Activated T-cell treated with anti-CD3 and anti-CD28 coated beads, Interleukin-2, amount 50 U/mL, for 72 hours (primary cell): ENCODE results near the gene RPH3AL. TPM values are rescaled to one million over a fixed set of nuclear protein-coding genes. Genes with fewer than 3 reads are reported as not detected.
"Not testable (repeated sequence)": the region's sequence is repeated elsewhere in the genome, so short reads cannot be mapped to it uniquely, and the experiment has no call there.

Source experiments
- ATAC-seq, 2 donors: fragments of 150-1000 bp; cut with Tn5 transposase; replicated peaks in 1 of 2; 2 replicates each; pipeline ENCODE4 v1.10.0; 2021; ENCODE audit warnings: moderate library complexity in 2 of 2, mild to moderate bottlenecking in 1 of 2
- DNase-seq, 2 donors: peaks; one replicate each; pipeline ENCODE4 v3.0.0; 2021 to 2022; ENCODE audit warnings: mixed read lengths in 1 of 2
- H3K27ac Mint-ChIP-seq: one replicate; pipeline ENCODE4 v1.8.0; 2022; ENCODE audit warnings: mild to moderate bottlenecking, moderate library complexity, mixed read lengths
- H3K27me3 Mint-ChIP-seq: one replicate; pipeline ENCODE4 v1.8.0; 2022; ENCODE audit warnings: low read depth, mixed read lengths
- H3K36me3 Mint-ChIP-seq, 2 donors: one replicate each; pipeline ENCODE4 v1.8.0; 2022; ENCODE audit warnings: mixed read lengths in 2 of 2, mild to moderate bottlenecking in 1 of 2; ENCODE audit not compliant: insufficient read depth in 2 of 2
- H3K4me1 Mint-ChIP-seq: one replicate; pipeline ENCODE4 v1.8.0; 2022; ENCODE audit warnings: low read depth, mixed read lengths
- H3K4me3 Mint-ChIP-seq, 2 donors: one replicate each; pipeline ENCODE4 v1.8.0; 2022; ENCODE audit warnings: mild to moderate bottlenecking in 2 of 2, mixed read lengths in 2 of 2, moderate library complexity in 2 of 2
- H3K9me3 Mint-ChIP-seq, 2 donors: one replicate each; pipeline ENCODE4 v1.8.0; 2022; ENCODE audit warnings: mixed read lengths in 2 of 2
- total RNA-seq, 2 donors: library from RNA; stranded (reverse); gene quantifications; one replicate each; pipeline ENCODE4 v1.2.3, GENCODE V29; 2022

Gene RPH3AL
- total RNA-seq, 2 donors from 2014 or later: 3.5 to 7.2 TPM

DNA sequence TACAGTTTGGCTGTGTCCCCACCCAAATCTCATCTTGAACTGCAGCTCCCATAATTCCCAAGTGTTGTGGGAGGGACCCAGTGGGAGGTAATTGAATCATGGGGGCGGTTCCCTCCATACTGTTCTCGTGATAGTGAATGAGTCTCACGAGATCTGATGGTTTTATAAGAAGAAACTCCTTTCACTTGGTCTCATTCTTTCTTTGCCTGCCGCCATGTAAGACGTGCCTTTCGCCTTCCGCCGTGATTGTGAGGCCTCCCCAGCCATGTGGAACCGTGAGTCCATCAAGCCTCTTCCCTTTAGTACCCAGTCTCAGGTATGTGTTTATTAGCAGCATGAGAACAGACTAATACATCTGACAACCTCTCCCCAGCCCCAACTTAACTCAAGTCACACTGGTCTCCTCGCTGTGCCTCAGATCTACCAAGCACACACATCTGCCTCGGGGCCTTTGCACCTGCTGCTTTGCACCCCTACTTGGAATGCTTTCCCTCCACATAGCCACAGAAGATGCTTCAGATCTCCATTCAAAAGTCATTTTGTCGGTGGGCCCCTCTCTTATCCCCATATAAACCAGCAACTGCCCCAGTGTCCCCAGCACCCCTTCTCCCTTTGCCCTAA is 74.4 kb downstream of the RPH3AL start:
- H3K4me3 Mint-ChIP-seq: no peak overlapping the region

DNA sequence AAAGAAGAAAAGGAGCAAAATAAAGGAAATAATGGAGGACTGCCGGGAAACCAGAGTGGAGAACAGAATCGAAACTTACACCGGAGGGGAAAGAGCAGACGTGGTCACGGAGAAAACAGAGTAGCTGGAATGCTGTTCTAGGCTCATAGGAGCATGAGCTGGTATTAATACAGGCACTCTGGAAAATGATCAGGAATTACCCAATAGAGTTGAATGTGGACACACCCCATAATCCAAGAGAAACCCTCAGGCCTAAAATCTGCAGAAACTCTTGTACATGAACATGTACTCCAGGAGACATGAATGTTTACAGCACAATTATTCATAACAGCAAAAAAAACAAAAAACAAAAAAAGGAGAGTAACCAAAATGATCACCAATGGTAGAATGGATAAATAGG is 77.7 kb downstream of the RPH3AL start:
- no peak overlapping the region for H3K4me3 Mint-ChIP-seq
- no peaks in the 10 kb centered on the region for H3K36me3 Mint-ChIP-seq
- H3K4me1 Mint-ChIP-seq: no peaks in the 10 kb centered on the region
- no peaks in the 10 kb centered on the region for H3K27me3 Mint-ChIP-seq
- ATAC-seq (no peak), DNase-seq (no peak)
- no peak overlapping the region for H3K27ac Mint-ChIP-seq
- H3K9me3 Mint-ChIP-seq: no peaks in the 10 kb centered on the region

More for the DNA sequence above, 74.4 kb downstream of the RPH3AL start:
- Mint-ChIP-seq H3K36me3 (no peaks in the 10 kb centered on the region), H3K9me3 (no peaks in the 10 kb centered on the region), H3K4me1 (no peaks in the 10 kb centered on the region), H3K27me3 (no peaks in the 10 kb centered on the region), H3K27ac (no peak overlapping the region)
- DNase-seq (no peak), ATAC-seq (no peak)

DNA sequence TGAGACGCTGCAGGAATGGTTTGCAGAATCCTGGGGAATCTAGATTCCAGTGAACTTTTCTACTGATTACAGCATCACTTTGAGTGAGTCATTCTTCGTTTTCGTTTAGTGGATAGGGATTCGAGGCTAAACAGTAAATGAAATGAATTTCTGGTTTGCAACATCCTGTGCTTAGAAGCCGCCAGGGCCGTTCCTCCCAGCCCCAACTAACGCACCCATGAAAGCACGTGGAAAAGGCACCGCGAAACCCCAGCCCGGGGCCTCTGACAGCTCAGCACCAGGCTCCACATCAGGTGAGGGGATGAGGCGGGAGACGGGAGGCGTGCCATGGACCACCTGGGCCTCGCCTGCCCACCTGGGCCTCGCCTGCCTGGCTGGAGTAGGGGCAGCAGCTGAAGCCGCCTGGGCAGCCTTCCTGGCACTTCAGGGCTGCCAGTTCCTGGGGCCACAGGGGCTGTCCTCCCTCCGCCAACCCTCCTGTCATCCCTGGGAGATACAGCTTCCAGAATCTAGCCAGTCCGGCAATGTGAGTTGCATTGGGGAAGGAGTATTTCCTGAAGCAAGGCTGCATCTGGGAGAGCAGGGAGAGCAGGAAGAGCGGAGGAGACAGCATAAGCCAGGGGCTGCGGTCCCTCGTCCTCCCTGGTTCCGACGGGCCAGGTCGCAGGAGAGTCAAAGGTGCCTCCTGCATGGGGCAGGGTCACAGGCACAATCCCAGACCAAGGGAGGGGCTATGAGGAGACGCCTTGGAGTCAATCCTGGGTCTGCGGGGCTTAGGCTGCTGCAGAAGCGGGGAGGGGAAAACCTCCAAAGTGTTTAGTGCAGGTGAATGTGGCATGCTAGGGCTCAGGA is 78.4 kb downstream of the RPH3AL start:
- no peaks in the 10 kb centered on the region for H3K9me3 Mint-ChIP-seq
- H3K27ac Mint-ChIP-seq: no peak overlapping the region
- H3K4me1 Mint-ChIP-seq: no peaks in the 10 kb centered on the region
- H3K4me3 Mint-ChIP-seq: no peak overlapping the region
- no peak for DNase-seq
- no peak for ATAC-seq
- no peaks in the 10 kb centered on the region for H3K27me3 Mint-ChIP-seq
- H3K36me3 Mint-ChIP-seq: no peaks in the 10 kb centered on the region

DNA sequence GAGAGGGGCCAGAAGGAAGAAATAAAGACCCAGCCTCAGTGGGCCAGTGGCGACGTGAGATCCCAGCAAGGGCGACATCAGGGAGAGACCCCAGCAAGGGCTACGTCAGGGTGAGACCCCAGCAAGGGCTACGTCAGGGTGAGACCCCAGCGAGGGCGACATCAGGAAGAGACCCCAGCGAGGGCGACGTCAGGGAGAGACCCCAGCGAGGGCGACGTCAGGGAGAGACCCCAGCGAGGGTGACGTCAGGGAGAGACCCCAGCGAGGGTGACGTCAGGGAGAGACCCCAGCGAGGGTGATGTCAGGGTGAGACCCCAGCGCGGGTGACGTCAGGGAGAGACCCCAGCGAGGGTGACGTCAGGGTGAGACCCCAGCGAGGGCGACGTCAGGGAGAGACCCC is 79.8 kb downstream of the RPH3AL start:
- not testable (repeated sequence) for H3K4me1 Mint-ChIP-seq, ATAC-seq, H3K4me3 Mint-ChIP-seq, H3K27me3 Mint-ChIP-seq, H3K9me3 Mint-ChIP-seq, DNase-seq, H3K36me3 Mint-ChIP-seq, H3K27ac Mint-ChIP-seq

DNA sequence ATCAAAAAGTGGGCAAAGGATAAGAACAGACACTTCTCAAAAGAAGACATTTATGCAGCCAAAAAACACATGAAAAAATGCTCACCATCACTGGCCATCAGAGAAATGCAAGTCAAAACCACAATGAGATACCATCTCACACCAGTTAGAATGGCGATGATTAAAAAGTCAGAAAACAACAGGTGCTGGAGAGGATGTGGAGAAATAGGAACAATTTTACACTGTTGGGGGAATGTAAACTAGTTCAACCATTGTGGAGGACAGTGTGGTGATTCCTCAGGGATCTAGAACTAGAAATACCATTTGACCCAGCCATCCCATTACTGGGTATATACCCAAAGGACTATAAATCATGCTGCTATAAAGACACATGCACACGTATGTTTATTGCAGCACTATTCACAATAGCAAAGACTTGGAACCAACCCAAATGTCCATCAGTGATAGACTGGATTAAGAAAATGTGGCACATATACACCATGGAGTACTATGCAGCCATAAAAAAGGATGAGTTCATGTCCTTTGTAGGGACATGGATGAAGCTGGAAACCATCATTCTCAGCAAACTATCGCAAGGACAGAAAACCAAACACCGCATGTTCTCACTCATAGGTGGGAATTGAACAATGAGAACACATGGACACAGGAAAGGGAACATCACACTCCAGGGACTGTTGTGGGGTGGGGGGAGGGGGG is 80.5 kb downstream of the RPH3AL start:
- H3K4me3 Mint-ChIP-seq, H3K36me3 Mint-ChIP-seq, DNase-seq, H3K9me3 Mint-ChIP-seq, ATAC-seq, H3K4me1 Mint-ChIP-seq, H3K27ac Mint-ChIP-seq, H3K27me3 Mint-ChIP-seq: not testable (repeated sequence)

DNA sequence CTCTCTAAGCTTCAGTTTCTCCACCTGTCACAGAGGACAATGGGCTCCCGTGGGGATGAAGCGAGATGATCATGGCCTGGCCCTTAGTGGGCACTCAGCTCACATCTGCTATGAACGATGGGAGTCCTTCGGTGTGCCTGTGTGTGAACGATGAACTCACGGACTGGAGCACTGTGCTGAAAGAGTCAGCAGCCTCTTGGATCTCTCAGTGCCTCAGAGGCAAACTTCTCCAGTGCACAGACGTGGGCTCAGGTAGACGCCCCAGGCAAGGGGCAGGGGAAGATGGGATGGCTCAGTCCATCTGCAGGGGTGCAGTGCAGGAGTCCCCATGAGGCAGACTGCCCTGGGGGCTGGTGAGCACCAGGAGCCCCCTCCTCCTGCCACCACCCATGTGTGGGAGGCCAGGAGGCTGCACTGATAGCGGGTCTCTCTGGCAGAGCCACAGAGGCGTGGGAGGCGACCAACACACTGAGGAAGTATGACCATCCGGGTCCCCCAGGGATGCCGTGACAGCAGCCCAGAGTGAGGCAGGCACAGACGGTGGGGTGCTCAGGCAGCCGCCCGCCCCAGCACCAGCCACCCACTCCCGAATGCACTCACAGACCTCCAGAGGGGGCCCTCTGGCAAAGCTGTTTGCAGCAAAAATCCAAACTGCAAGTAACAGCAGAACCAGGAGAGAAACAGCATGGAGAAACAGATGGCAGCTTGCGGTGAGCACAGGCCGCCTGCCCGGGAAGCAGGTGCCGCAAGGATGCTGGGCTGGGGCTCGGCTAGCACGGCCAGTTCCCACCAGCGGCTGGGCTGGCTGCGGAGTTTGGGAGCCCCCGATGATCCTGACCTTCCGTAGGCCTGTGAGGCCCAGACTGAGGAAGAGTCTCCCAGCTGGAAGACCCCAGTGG is 82.7 kb downstream of the RPH3AL start:
- Mint-ChIP-seq H3K27ac (no peak overlapping the region), H3K27me3 (peaks cover 5% of the 10 kb centered on the region), H3K36me3 (no peaks in the 10 kb centered on the region), H3K4me3 (no peak overlapping the region), H3K9me3 (no peaks in the 10 kb centered on the region), H3K4me1 (no peaks in the 10 kb centered on the region)
- no peak for DNase-seq
- no peak for ATAC-seq

DNA sequence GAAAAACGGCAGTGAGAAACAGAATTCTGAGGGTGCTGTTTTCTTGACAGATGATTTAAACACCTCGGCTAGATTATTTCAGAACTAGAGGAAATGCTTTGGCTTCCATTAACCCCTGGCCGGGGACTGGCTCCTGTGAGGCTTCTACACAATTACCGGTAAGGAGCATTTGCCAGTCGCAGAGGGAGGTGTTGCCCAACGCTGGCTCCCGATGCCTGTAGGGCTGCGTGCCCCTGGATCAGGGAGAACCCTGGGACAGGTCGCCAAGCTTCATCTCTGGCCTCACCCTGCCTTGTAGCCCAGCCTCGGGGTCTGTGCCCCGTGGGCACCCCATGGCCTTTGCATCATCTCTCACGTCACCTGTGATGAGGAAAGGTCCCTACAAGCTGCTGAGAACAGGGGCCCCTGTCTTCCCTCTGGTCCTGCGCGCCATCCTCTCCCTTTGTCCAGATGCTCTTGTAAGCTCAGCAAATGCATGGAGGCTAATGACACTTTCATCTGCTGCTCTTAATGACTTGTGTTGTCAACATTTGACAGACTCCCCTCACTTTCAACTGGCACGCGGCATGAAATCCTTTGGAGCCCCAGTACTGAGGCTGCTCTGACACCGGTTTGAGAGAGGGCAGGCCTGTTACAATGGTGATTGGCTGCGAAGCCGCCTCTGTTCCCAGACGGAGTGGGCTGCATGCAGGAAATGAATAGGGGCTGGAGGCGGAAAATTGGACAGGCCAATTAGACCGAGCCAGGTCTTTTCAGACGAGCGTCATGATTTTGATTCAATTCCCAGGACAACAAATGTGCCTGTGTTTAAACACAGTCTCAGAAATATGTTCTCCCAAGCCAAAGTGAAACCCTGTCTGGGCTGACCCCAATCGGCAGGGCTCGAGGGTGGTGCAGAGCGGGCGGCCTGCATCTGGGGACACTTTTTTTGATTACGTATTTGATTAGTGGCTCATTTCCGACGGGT is 85.6 kb downstream of the RPH3AL start:
- Mint-ChIP-seq H3K9me3 (no peaks in the 10 kb centered on the region), H3K4me3 (no peak overlapping the region), H3K27ac (no peak overlapping the region), H3K27me3 (peaks cover 5% of the 10 kb centered on the region), H3K36me3 (peaks cover 0 to 1% of the 10 kb centered on the region in 2 donors), H3K4me1 (no peaks in the 10 kb centered on the region)
- DNase-seq (no peak), ATAC-seq (no peak)

DNA sequence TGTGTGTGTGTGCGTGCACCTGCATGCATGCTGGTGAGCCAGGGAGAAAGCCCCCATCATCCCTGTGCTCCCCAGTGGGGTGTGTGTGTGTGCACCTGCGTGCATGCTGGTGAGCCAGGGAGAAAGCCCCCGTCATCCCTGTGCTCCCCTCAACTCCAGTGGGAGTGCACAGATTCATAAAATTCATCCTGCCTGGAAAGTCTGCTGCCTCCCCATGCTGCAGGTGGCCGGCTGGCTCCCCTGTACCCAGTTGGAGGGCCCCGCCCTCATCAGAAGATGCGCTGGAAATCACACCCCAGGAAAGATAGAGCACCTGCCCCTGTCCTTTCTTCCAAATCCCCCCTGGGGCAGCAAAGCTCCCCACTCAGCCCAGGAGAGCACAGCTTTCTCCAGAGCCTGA is 86.4 kb downstream of the RPH3AL start:
- H3K36me3 Mint-ChIP-seq: peaks cover 0 to 1% of the 10 kb centered on the region in 2 donors

DNA sequence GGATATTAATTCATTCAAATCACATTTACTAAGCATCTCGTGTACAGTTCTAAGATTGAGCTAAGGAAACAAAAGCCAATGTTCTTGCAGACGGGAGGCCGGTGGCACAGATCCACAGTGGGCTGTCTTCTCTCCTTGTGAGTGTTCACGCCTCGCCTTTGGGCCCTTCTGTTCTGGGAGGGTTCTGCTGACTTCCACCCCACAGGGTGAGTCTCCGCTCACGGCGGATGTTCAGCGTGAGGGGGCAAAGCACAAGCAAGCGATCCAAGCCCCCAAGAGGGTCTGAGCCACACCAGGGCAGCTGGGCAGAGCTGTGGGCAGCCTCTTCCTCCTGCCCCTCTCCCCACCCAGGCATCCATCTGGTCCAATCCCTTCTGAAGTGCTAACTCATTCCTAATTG is 86.9 kb downstream of the RPH3AL start:
- no peak overlapping the region for H3K4me3 Mint-ChIP-seq
- no peak for ATAC-seq
- H3K4me1 Mint-ChIP-seq: no peaks in the 10 kb centered on the region
- no peak overlapping the region for H3K27ac Mint-ChIP-seq
- DNase-seq: no peak
- peaks cover 0 to 1% of the 10 kb centered on the region in 2 donors for H3K36me3 Mint-ChIP-seq
- H3K27me3 Mint-ChIP-seq: peaks cover 8% of the 10 kb centered on the region
- no peaks in the 10 kb centered on the region for H3K9me3 Mint-ChIP-seq

More for the DNA sequence above, 86.4 kb downstream of the RPH3AL start:
- H3K9me3 Mint-ChIP-seq: no peaks in the 10 kb centered on the region
- H3K4me3 Mint-ChIP-seq: no peak overlapping the region
- no peak for DNase-seq
- H3K27ac Mint-ChIP-seq: no peak overlapping the region
- no peak for ATAC-seq
- H3K4me1 Mint-ChIP-seq: no peaks in the 10 kb centered on the region
- peaks cover 5% of the 10 kb centered on the region for H3K27me3 Mint-ChIP-seq

DNA sequence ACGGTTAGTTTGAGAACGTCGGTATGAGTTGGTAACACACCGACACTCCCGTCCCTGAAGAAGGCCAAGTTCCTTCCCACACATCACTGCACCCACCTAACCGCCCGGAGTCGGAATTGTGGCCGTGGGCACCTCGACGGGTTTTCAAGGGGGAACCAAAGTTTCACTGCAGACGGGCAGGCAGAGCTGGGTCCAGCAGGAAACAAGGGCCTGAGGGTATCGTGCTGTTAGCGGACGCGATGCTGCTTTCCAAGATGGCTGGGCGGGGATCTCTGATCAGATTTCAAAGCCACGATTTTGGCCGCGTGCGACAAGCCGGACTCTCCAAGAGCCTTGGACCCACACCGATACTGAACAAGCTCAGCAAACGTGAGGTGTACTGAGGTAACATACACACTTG is 88.8 kb downstream of the RPH3AL start:
- Mint-ChIP-seq H3K4me1 (no peaks in the 10 kb centered on the region), H3K36me3 (peaks cover 0 to 1% of the 10 kb centered on the region in 2 donors), H3K27ac (no peak overlapping the region), H3K27me3 (peaks cover 10% of the 10 kb centered on the region), H3K9me3 (no peaks in the 10 kb centered on the region), H3K4me3 (no peak overlapping the region)
- ATAC-seq (no peak), DNase-seq (no peak)

DNA sequence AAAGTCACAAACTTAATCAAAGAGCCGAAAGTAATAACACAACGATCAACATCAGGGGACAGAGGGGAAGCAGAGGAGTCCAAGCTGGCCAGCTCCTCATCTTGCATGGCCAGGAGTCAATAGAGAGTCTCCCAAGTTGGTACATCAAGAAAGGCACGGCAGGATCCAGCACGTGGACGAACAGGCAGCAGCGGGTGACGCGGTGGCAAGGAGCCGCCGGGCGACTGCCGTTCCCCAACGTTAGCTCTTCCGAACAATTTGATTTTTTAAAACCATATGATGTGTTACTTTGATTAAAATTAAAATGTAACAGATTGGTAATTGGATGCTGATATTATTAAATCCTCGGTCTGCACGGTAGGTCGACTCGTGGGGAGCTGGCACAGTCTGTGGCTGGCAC is 89.3 kb downstream of the RPH3AL start:
- H3K27ac Mint-ChIP-seq: no peak overlapping the region
- H3K36me3 Mint-ChIP-seq: peaks cover 0 to 1% of the 10 kb centered on the region in 2 donors
- ATAC-seq (no peak), DNase-seq (no peak)
- no peaks in the 10 kb centered on the region for H3K4me1 Mint-ChIP-seq
- H3K4me3 Mint-ChIP-seq: no peak overlapping the region
- H3K9me3 Mint-ChIP-seq: no peaks in the 10 kb centered on the region
- H3K27me3 Mint-ChIP-seq: peaks cover 10% of the 10 kb centered on the region

DNA sequence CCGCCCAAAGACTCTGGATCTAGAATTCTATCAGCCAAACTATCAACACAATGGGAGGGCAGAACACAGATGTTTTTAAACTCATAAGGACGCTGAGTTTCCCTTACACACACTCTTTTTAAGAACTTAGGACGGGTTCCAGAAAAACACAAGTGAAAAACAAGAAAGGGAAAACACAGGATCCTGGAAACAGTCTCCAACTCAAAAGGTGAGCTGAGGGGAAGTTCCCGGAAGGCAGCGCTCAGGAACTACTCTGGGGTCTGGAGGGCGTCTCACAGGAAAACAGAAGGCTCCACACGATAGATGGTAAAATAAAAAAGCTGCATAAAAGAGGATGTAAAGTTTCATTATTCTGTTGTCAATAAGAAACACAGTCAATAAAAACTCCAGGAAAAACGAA is 91.0 kb downstream of the RPH3AL start:
- ATAC-seq: no peak
- Mint-ChIP-seq H3K27me3 (peaks cover 5% of the 10 kb centered on the region), H3K4me1 (no peaks in the 10 kb centered on the region), H3K9me3 (no peaks in the 10 kb centered on the region), H3K27ac (no peak overlapping the region), H3K36me3 (peaks cover 0 to 1% of the 10 kb centered on the region in 2 donors), H3K4me3 (no peak overlapping the region)
- no peak for DNase-seq
